Stomach (tissue), 9 donors: ENCODE results near the gene CIAO3. TPM values are rescaled to one million over a fixed set of nuclear protein-coding genes. Genes with fewer than 3 reads are reported as not detected.
A peak's percentile ranks its signal among the peaks of the same experiment; 100 is the strongest.

ENCODE experiments used
- DNase-seq, 2 donors: peaks; one replicate each; pipeline versions ENCODE4 v3.0.0 to v3.0.0-alpha.2; 2013 to 2019
- H3K27ac ChIP-seq, 5 donors: fragments of 200-600 bp in 4 of 5; sonication (generic) in 4 of 5; one replicate each; pipeline ENCODE4 v1.5.1; 2013 to 2019; ENCODE audit warnings: mild to moderate bottlenecking in 1 of 5, moderate library complexity in 1 of 5
- H3K27me3 ChIP-seq, 3 donors: fragments of 200-600 bp; sonication (generic); one replicate each; pipeline ENCODE4 v1.5.1; 2017 to 2019; ENCODE audit warnings: mixed run types in 1 of 3
- H3K36me3 ChIP-seq, 4 donors: fragments of 200-600 bp; sonication (generic); 1 replicate in 3 of 4; 2 replicates in 1 of 4; pipeline ENCODE4 v1.5.1; 2016 to 2019
- H3K4me1 ChIP-seq, 4 donors: fragments of 200-600 bp; sonication (generic); one replicate each; pipeline ENCODE4 v1.5.1; 2016 to 2019
- H3K4me3 ChIP-seq, 4 donors: fragments of 200-600 bp; sonication (generic) in 3 of 4; one replicate each; pipeline ENCODE4 v1.5.1; 2016 to 2019; ENCODE audit warnings: mild to moderate bottlenecking in 1 of 4
- H3K9me3 ChIP-seq, 4 donors: fragments of 200-600 bp; sonication (generic); one replicate each; pipeline ENCODE4 v1.5.1; 2016 to 2019
- EP300 ChIP-seq: sonication (generic); formaldehyde crosslinking; IDR thresholded peaks from one replicate; pipeline ENCODE4 v1.6.1; 2017; ENCODE audit warnings: antibody characterized with exemption
- POLR2A ChIP-seq, 4 donors: fragments of 450-650 bp; IDR thresholded peaks; one replicate each; pipeline ENCODE4 v1.6.1; 2016; ENCODE audit warnings: antibody characterized with exemption in 4 of 4, control low read depth in 2 of 4, mild to moderate bottlenecking in 1 of 4, moderate library complexity in 1 of 4
- POLR2AphosphoS5 ChIP-seq, 3 donors: sonication (generic); formaldehyde crosslinking; IDR thresholded peaks; one replicate each; pipeline ENCODE4 v1.6.1; 2016; ENCODE audit warnings: antibody characterized with exemption in 3 of 3
- WGBS, 5 donors: extraction: QIAGEN DNeasy Blood & Tissue Kit in 3 of 5; methylation state at CpG; one replicate each; pipeline versions ENCODE4 v1.1.5 to v1.1.7; 2013 to 2018; 5-methylcytosine and 5-hydroxymethylcytosine counted together
- intact Hi-C: fragments of 100-400 bp; cut with DNase I; formaldehyde crosslinking; loops from one replicate; pipeline ENCODE4 v1.15.1; 2023; ENCODE audit warnings: low total_unique reads
- polyA plus RNA-seq, 3 donors: library from polyadenylated mRNA; stranded (reverse); fragments of 200-250 nt; gene quantifications; one replicate each; pipeline ENCODE4 v1.2.3, GENCODE V29; 2013
- total RNA-seq, 5 donors: library from RNA; depleted of rRNA; stranded (reverse); fragments of >200 nt; gene quantifications; one replicate each; pipeline versions ENCODE4 v1.1.0 to v1.2.3, GENCODE V29; 2014 to 2016
- TF ChIP-seq, protein P1 (sequence below), 7 experiments: fragments of 450-650 bp in 4 of 7; fragments of 200-600 bp in 3 of 7; sonication (generic) in 3 of 7; IDR thresholded peaks; one replicate each; pipeline ENCODE4 v1.5.1; 2016 to 2019; ENCODE audit warnings: antibody characterized with exemption in 7 of 7, control low read depth in 2 of 7, mild to moderate bottlenecking in 1 of 7
- donor health status: healthy with polysubstance abuse.
- donor health status: Bipolar disorder and iron deficiency.
- donor health status: healthy.

Gene CIAO3
- total and polyA plus RNA-seq, 8 donors: 22.8 to 145 (median 49.6) TPM

DNA sequence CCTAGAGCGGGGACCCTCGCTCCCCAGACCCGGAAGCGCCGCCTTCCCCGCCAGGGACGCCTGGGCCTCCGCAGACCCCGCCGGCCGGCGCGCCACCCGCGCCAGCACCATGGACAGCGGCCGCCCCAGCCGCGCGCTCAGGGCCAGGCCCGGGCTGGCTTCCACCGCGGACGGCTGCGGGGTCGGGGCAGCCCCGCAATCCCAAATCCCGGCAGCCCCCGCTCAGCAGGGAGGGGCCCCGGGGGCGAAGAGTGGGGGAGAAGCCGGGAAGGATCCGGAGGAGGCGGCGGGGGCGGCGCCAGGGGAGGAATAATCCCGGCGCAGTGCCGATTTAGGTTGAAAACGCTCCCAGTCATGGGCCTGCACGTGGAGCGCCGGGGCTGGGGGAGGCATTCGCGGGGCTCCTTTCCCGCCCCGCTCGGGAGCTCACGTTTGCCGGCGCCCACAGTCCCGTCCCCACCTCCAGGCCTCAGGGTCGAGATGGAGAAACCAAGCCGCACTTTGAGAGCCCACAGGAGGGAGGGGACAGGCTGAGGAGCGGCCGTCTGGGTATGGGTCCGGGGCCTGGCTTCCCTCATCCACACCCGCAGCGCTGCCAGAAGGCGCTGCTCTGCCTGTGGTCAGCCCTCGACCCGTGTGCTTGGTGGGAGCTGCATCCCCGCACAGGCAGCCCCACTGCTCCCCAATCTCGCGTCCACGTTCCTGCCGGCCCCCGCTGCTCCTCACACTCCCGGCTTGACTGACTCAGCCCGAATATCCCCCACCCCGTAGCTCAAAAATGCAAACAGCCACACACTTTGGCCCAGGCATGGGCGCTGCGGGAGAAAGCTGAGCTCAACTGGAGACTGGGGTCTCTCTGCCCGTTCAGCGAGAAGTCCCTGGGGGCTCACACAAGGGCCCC is 39.9 kb downstream of the CIAO3 start:
- Histone ChIP-seq H3K9me3 (no peaks in the 10 kb centered on the region), H3K4me3 (no peak overlapping the region), H3K4me1 (peaks cover 8 to 30% (median 20%) of the 10 kb centered on the region in 4 donors), H3K27ac (no peak overlapping the region), H3K27me3 (peaks cover 40 to 99% (median 79%) of the 10 kb centered on the region in 3 donors), H3K36me3 (no peaks in the 10 kb centered on the region)
- intact Hi-C loops: no loop called here
- DNase-seq: peak in 1 of 2 donors; percentile 81
- WGBS, 5 donors: 6 to 9% (median 6%) methylated on average over 35 to 76 of the region's 76 CpGs
- TF ChIP-seq, protein P1, sequence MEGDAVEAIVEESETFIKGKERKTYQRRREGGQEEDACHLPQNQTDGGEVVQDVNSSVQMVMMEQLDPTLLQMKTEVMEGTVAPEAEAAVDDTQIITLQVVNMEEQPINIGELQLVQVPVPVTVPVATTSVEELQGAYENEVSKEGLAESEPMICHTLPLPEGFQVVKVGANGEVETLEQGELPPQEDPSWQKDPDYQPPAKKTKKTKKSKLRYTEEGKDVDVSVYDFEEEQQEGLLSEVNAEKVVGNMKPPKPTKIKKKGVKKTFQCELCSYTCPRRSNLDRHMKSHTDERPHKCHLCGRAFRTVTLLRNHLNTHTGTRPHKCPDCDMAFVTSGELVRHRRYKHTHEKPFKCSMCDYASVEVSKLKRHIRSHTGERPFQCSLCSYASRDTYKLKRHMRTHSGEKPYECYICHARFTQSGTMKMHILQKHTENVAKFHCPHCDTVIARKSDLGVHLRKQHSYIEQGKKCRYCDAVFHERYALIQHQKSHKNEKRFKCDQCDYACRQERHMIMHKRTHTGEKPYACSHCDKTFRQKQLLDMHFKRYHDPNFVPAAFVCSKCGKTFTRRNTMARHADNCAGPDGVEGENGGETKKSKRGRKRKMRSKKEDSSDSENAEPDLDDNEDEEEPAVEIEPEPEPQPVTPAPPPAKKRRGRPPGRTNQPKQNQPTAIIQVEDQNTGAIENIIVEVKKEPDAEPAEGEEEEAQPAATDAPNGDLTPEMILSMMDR (IDR thresholded peaks at IDR 0.05): no peak
- no peak for TF ChIP-seq EP300
- no peak for TF ChIP-seq POLR2AphosphoS5 (IDR thresholded peaks at IDR 0.05)
- no peak for TF ChIP-seq POLR2A (IDR thresholded peaks at IDR 0.05)

DNA sequence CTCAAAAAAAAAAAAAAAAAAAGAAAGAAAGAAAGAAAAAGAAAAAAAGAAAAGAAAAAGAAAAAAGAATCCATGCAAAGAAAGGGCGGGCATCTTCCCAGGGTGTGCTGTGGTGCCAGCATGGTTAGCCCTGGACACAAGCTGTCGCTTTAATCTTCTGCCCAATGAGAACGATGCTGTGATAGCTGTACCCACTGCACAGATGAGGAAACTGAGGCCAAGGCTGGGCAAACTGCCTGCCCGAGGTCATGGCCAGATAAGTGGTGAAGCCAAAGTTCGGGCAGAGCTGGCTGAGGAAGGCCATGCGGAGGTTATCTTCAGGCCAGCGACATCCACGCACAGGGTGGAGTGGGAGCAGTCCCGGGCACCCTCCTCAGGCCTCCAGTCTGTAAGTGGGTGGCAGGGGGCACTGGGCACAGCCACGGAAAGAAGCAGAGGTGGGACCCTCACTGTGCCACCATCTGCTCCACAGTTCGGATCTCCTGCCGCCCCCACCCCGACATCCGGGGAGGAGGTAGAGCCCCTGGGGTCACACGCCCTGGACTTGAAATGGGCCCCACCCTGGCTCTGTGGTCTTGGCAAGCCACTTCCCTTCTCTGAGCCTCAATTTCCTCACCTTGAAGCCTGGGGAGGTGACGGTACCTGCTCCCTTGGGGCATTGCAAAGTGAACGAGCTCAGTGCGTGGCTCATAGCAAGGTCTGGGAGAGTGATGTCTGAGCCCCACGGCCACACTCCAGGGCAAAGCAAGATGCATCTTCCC is 41.7 kb downstream of the CIAO3 start:
- intact Hi-C loops: no loop called here
- peaks cover 36 to 99% (median 82%) of the 10 kb centered on the region in 3 donors for H3K27me3 ChIP-seq
- no peak overlapping the region for H3K27ac ChIP-seq
- WGBS, 5 donors: 63 to 72% (median 70%) methylated on average over 12 to 19 of the region's 19 CpGs
- H3K4me3 ChIP-seq: no peak overlapping the region
- H3K9me3 ChIP-seq: no peaks in the 10 kb centered on the region
- no peaks in the 10 kb centered on the region for H3K36me3 ChIP-seq
- no peak for DNase-seq
- TF ChIP-seq POLR2AphosphoS5 (IDR thresholded peaks at IDR 0.05): no peak
- H3K4me1 ChIP-seq: peaks cover 25 to 37% (median 32%) of the 10 kb centered on the region in 4 donors

DNA sequence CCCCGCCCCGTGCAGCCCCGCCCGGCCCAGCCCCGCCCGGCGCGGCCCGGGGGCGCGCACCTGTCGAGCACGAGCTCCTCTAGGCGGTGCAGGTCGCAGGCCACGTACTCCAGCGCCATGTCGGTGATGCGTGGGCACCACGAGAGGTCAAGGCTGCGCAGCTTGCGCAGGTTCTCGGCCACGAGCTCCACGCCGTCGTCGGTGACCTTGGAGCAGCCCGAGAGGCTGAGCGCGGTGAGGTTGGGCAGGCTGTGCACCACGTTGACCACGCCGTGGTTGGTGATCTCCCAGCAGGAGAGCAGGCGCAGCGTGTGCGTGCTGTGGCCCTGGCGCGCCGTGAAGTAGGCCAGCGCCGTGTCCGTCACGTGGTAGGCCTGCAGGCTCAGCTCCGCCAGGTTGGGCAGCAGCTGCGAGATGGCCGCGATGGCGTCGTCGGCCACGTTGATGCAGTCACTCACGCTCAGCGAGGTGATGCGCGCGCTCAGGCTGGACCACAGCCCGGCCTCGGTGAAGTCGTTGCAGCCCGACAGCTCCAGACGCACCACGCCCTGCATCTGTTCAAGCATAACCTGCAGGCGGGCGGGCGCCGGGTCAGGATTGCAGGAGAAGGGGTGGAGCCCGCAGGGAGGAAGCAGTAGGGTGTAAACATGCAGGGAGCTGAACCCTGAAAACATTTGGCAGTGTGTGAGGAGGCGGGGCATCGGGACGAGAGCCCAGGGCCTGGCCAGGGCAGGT is 45.3 kb downstream of the CIAO3 start:
- Histone ChIP-seq H3K4me1 (peaks cover 29 to 37% (median 36%) of the 10 kb centered on the region in 4 donors), H3K9me3 (no peaks in the 10 kb centered on the region), H3K27me3 (peaks cover 19 to 93% (median 61%) of the 10 kb centered on the region in 3 donors), H3K4me3 (peak overlapping the region; percentile 21 to 52 (median 30)), H3K27ac (peak overlapping the region in 2 of 5 donors; percentile 43 to 71), H3K36me3 (no peaks in the 10 kb centered on the region)
- no peak for TF ChIP-seq POLR2A (IDR thresholded peaks at IDR 0.05)
- TF ChIP-seq, protein P1 (IDR thresholded peaks at IDR 0.05): no peak
- no peak for TF ChIP-seq EP300
- TF ChIP-seq POLR2AphosphoS5 (IDR thresholded peaks at IDR 0.05): no peak
- DNase-seq: peak; percentile 76 to 82
- intact Hi-C loops: no loop called here
- 1 to 4% (median 2%) methylated on average over 3 to 69 of the region's 71 CpGs for WGBS, 5 donors

DNA sequence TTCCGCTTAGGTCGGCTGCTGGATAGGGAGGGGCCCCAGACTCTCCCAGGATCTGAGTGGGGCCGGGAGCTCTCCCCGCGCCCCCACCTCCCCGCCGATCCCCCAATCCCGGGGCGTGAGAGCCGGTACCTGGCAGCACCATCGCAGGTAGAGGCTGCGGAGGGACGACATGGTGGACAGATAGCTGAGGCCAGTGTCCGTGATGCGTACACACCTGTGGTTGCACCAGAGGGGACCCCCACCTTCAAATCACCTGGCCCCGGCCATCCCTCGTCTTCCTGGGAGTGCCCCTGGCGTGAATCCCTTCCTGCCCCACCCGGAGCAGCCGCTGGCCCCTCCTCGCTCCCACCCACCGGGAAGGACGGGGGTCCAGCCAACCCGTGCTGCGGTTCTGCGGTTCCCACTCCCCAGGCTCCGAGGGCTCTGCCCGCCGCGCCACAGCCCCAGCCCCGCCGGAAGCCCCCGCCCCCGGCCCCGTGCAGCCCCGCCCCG is 45.9 kb downstream of the CIAO3 start:
- H3K9me3 ChIP-seq: no peaks in the 10 kb centered on the region
- TF ChIP-seq POLR2A (IDR thresholded peaks at IDR 0.05) (no peak), EP300 (no peak)
- TF ChIP-seq, protein P1 (IDR thresholded peaks at IDR 0.05): no peak
- no peak overlapping the region for H3K27ac ChIP-seq
- no peak for DNase-seq
- intact Hi-C loops: no loop called here
- no peaks in the 10 kb centered on the region for H3K36me3 ChIP-seq
- 0 to 3% (median 2%) methylated on average over 11 to 37 of the region's 37 CpGs for WGBS, 5 donors
- H3K27me3 ChIP-seq: peaks cover 13 to 87% (median 55%) of the 10 kb centered on the region in 3 donors
- H3K4me1 ChIP-seq: peaks cover 32 to 41% (median 35%) of the 10 kb centered on the region in 4 donors
- peak overlapping the region; percentile 22 to 52 (median 32) for H3K4me3 ChIP-seq
